GM19452 (cell line): ENCODE measurements around the gene PRKCA.
A peak's percentile ranks its signal among the peaks of the same experiment; 100 is the strongest.

Source experiments
- ATAC-seq: cut with Tn5 transposase; IDR thresholded peaks from one replicate; pipeline ENCODE4 v1.9.1; 2021; ENCODE audit not compliant: unreplicated experiment

PRKCA gene

DNA sequence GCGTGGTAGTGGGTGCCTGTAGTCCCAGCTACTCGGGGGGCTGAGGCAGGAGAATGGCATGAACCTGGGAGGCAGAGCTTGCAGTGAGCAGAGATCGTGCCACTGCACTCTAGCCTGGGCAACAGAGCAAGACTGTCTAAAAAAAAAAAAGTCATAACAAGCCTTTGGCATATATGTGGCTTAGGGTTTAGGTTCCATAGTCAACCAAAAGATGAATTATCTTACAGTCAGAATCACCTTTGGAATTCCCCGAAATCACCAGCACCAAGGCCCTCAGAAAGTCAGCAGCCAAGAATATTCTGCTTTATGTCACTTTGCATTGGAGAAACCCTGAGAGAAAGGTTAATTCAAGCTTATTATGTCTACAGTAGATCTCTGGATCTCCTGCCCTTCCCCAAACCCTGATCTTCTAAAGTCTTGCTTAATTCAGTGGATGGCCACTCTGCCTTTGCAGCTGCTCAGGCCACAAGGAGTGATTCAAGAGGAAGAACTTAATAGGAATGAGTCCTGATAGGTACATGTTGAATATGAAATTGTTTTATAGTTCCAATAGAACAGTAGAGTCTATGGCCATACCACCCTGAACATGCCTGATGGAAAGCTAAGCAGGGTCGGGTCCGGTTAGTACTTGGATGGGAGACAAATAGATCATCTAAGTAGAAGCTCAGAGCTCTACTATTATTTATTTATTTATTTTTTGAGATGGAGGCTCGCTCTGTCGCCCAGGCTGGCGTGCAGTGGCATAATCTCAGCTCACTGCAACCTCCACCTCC is 336.5 kb downstream of the PRKCA start:
- ATAC-seq, result no peak

DNA sequence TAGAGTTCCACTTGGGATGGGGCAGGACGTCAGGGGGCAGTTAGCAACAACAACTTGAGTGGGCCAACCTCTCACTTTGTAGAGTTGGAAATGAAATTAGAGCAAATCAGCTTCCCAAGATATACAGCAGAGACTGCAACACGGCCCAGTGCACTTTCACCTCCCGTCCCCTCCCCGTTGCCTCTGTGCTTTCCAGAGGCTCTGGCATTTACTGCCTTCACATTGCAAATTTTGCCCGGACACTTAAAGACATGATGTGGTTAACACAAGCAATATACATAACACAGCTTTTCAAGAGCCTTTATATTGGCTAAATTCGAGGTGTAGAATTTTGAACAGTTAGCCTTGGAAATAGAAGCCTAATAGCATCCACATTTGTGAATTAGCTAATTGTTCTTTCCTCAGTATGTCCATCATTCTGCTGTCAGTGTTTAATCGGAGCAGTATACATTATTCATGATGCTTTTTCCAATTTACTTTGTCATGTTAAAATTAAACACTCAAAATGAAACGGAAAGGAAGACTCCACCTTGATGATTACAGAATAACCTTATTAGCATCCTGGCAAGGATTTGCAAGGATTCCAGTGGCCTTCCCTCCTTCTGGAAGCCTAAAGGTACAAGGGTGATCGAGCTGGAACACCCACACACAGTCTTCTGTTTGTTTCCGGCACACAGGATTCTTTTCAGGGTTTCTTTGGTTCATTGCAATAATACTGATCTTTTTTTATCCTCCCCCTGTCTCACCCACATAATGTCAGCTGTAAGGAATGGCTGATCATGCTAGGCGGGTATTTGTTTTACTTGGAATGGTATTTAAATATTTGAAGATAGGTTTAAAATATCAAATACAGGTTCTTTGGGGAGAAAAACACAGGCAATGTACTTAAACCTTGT is 341.6 kb downstream of the PRKCA start:
- no peak for ATAC-seq

DNA sequence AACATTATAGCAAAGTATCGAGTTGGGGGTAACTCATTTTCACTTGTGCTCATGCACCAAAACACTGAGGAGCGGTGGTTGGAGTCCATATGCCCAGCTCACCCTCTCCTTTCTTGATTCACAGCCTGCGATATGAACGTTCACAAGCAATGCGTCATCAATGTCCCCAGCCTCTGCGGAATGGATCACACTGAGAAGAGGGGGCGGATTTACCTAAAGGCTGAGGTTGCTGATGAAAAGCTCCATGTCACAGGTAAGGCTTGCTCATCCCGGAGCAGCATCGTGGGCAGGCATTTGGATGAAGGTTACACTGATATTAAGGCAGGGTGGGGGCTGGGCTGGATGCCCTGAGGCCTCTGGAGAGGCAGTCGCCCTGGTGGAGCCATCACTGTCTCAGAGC is 342.8 kb downstream of the PRKCA start:
- ATAC-seq, result no peak

DNA sequence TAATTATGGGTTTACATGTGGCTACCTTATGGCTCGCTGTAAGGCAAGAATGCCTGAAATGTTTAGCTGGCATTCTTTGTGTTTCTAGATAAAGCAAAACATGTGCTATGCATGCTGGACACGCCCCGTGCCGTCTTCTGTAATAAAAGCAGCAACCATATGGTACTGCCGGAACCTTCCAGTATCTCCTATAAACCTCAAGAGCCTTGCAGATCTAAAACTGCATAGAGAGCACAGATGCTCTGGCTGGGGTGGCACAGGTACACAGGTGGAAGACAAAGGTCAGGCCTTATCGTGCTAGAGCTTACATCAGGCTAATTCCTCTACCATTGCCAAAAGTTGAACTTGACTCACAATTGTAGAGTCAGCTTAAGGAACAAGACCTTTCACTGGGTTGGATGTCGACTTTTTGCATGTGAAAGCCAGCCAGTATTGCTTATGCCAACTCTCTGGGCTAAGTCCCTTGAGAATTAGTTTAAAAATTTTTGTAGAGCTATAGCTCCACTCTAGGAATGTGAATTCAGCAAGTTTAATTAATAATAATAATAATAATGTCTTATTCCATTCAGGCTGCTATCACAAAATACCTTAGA is 345.1 kb downstream of the PRKCA start:
- ATAC-seq, result no peak

DNA sequence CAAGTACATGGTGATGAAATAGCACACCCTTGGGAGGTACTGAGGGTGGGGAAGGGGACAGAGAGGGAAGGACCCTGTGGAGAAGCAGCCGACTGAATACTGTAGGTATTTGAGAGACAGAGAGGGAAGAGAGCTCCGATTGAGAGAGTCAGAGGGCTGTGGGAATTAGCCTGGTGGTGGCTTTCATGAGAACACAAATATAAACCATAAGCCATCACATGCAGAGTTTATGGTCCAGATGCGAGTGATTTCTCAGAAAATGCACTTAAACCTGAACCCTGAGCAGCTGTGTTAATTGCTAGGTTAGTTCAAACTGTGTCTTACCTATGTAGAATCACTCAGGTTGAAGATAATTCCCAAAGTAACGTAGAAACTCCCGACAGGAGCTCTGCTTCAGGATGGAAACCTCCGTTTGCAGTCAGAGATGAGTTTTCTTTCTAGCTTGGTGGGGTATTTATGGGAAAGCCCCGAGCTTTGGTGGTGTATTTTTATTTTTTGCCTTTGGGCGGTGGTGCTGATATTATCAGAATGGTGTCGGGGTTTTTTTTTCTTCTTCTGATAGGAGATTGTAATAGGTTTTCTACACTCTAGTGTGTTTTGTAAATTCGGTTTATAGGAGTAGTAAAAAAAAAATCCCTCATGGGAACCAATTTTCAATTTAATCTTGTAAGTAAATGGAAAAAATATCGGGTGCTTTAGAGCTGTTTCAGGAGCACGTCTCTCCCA is 347.6 kb downstream of the PRKCA start:
- no peak for ATAC-seq

DNA sequence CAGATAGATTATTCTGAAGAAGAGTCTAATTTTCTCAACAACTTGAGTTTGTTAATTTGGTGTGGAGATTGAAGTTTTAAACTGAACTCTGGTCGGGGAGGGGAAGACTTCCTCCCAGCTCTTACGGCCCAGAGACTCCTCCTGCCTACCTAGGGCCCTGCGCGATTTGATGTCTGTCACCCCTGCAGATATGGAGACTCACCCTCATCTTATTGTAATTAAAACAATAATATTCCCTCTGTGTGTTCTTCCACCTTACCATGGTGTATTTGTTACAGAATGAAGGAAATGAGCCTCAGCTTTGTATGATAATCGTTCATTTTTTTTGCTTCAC is 348.1 kb downstream of the PRKCA start:
- no peak for ATAC-seq

DNA sequence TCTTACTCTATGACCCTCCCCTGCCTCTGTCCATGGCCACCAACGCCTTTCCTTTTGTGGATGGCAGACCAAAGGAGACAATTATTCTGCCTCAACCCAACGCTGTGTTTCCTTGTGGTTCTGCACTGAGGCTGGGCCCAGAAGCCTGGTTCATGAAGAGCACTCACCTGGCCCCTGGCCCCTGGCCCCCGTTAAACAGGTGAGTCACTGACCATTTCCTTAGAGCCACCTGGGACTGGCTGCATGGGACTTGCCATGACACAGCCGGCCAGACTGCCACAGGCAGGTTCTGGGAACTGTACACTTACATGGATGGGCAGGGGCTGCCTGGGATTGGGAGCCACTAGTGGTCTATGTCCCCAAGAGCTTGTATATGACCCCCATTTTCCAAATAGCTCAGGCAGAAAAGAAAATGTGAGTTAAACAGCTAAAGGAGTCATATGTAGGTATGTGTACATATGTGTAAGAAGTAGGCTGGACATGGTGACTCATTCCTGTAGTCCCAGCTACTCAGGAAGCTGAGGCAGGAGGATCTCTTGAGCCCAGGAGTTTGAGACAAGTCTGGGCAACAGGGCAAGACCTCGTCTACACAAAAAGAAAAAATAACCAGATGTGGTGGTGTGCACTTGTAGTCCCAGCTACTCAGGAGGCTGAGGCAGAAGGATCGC is 350.6 kb downstream of the PRKCA start:
- no peak for ATAC-seq

DNA sequence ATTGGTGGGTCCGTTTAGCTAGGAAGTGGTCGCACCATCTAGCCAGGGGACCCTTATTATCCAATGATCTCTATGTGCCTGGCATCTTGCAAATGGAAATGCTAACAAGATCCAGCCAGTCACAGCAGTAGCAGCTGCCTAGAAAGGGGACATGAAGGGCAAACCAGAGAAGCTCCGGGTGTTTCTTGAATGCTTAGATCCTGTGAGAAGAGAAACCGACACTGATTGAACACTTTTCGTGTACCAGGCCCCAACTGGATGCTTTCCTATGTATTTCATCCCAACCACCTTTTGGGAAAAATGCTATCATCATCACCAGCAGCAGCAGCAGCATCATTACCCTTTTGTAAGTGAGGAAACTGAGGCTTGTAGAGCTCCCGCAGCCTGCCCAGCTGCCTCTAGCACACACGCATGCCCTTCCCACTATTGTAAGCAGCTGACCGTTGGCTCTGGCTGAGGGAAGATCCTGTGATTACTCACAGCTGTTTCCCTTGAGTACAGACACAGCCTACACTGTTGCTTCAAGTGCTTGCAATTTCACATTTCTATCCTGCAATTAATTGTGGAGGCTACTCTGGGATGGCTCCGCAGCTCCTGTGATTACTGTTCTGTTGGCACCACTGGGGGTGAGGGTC is 351.8 kb downstream of the PRKCA start:
- ATAC-seq, result no peak

DNA sequence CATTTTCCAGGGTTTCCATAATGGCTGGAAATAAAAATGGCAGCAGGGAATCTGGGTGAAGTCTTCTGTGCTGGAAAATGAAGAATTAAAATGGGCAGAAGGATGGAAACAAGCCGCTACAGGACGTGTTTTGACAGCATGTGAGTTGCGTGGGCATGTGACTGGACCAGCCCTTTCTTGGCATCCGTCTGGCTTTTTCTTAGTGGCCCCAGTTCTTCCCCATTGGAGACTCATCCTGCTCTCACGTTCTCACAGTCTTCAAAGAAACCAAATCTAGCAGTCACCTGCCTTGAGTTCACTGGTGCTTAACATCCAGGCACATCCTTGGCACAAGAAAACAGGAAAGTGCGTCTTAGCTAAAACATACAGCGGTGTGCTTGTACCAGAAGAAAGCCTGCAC is 352.4 kb downstream of the PRKCA start:
- ATAC-seq, result no peak

DNA sequence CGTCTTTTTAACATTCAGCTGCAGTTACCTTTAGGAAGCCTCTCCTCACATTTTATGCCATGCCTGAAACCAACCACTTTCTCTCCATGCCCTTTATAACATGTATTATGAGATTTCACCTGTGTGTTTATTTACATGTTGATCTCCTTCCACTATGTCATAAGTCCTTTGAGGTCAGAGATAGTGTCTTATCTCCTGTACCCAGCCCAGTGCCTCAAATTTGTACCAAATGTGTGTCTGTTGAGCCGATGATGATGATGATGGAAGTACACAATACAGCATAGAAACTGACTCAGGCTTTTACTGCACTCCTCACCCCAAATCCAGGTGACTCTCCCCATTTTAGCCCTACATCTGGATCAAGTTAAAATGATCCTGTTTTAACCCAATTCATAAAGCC is 353.0 kb downstream of the PRKCA start:
- ATAC-seq, result no peak

DNA sequence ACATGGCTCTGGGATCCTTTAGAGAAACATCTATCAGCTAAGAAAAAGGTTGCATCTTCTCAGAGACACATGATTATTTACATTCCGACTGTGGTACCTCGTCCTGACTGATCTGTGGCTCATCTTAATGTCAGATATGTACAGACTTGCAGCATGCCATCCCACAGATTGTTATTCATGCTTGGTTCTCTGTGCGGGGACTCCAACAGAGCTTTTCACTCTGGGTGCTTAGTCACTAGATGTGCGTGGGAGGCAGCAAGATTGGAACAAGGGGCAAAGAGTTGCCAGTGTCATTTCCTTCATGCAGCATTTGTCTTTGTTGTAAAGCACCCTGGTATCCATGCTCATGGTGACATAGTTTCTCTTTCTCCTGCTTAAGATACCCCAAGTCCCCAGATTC is 353.4 kb downstream of the PRKCA start:
- ATAC-seq, result no peak

DNA sequence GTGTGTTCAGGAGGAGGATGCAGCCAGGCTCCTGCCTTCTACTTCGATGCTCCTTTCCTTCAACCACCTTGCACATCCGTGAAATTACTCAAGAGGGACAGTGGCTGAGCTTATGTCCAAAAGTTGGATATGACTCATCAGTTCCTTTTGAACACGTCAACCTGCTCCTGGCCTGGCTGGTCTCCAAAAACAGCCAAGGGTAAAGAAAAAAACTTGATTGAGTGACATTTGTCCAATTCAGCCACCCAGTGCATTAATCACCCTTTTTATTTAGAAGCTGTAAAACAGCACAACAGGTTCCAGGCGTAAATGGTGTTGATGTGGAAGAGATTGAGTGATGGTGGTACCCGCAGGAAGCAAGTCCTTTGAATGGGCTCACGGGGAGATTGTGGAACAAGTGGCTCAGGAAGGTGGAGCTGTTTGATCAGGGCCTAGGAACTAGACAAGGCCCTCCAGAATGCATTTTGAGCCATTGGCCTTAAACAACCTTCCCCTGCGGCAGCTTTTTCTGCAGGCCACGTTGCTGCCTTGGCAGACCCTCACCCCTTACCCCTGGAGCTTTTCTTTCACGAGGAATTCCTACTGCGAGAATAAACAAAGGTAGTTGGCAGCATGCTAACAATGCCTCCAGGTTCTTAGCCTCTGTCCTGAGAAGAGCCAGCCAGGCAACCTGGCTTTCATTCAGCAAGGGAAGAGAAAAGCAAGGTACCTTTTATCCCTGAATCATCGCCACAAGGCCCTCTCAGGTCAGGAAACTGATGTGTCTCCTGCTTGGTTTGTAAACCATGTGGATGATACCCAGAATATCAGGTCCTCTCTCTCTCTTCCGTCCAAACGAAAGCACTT is 359.2 kb downstream of the PRKCA start:
- no peak for ATAC-seq

DNA sequence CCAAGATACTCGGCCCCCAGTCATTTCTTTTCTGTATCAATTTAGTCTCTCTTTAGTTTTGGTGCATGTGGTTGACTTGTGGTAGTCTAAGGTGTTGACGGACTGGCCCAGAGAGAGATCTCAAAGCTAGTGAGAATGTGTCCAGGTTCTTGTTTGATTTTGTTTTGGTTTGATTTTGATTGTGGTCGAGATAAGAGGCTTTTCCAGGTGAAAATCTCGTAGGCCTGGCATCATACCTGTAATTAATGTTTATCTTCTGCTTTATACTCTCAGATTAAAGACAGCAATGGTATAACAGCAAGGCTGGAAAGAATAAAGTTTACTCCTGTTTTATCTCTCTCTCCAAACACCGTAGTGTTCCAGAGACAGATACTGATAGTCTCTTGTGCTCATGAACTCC is 360.1 kb downstream of the PRKCA start:
- ATAC-seq, result no peak

DNA sequence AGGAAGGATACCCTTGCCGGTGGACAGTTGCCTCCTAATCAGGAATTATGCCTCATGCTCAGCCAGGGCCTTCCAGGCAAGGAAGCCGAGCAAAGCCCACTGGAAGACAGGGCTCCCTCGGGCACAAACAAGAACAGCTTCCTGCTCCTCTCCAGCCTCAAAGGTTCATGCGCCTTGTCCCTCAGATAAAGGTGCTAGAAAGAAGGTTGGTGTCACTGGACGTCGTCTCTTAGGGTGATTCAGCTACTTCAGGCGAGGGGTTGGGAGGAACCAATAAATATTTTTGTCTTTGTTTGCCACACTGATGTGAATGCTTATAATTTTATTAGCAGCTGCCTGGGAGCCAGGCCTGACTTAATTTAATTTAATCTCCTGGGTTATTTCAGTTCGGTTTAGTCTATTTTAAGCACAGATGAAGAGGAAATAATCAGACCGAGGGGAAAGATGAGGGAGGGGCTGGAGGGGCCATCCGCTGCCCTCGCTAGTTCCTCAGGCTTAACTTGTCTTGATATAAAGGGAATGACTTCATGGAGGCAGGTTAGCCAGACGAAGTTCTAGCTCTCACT is 360.7 kb downstream of the PRKCA start:
- no peak for ATAC-seq

DNA sequence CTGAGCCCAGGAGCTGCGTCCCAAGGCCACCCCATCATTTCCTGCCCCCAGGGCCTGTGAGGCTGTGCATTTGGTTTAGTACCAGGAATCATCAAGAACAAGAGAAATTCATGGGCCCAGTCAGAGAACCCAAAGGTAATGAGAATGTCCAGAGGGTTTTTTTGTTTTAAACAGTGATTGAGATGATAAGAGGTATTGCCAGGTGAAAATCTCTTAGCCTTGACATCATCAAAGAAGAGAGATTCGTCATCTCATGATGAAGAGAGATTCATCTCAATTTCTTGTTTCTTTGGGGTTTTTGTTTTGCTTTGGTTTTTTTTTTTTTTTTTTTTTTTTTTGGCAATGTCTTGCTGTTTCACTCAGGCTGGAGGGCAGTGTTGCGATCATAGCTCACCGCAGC is 361.9 kb downstream of the PRKCA start:
- ATAC-seq, result no peak

DNA sequence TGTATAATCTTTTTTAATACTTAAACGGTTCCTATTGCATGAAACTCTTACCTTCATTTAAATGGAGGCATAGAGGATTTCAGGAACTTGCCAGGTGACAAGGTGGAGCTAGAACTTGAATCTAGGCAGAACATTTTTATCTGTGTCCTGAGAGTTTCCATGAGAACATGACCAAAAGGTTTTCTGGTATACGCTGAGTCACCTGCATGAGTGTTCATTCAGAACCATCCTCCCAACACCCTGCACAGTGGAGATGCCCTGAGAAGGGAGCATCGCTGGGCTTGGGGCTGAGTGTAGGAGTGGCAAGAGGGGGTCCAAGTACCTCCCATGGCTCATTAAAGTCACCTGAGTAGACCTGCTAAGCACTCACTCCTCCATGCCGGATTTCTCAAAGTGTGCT is 362.8 kb downstream of the PRKCA start:
- no peak for ATAC-seq

DNA sequence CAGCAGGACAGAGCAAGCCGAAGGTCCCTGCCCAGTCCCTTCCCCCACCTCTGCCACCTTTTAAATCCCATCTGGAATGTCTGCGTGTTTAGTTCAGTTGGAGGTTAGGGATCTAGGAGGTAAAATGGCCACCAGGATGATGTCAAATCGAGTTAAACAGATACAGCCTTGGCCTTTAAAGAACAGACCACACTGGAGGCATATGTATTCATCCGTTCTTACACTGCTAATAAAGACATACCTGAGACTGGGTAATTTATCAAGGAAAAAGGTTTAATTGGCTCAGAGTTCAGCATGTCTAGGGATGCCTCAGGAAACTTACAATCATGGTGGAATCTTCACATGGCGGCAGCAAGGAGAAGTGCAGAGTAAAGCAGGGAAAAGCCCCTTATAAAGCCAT is 364.7 kb downstream of the PRKCA start:
- ATAC-seq, result no peak

DNA sequence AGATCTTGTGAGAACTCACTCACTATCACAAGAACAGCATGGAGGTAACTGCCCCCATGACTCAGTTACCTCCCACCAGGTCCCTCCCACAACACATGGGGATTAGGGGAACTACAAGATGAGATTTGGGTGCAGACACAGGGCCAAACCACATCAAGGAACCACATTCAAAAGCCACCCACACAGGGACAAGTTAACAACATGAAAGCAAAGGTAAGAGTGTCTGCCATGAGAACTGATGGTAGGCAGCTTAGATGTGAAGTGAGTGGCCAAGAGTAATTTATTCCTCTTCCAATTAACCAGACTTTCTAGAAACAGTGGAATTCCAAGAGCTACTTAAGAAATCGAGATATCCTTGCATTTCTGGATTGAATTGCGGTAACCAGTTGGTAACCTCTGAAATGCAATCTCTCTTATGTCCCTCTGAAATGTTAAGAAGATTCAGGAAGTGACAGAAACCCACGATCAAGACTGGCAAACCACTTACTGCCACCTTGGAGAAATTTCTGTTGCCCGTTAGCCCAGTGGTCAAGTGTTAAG is 365.1 kb downstream of the PRKCA start:
- ATAC-seq, result peak; percentile 70

DNA sequence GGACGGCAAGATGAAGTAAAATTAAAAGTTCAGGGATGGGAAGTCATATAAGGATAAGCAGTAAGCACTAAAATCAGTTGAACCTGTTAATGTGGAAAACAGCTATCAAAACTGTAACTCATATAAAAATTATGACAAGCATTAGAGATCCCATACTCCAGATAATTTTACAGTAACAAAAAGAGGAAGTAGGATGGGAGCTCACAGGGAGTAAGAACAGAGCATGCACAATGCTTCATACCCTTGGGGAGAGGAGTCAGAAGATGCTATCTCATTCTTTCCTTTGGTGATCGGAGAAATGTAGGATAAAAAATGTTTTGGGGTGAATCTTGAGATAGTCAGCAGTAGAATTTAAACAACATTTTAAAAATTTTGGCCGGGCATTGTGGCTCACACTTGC is 367.8 kb downstream of the PRKCA start:
- no peak for ATAC-seq
